BLaER1 (cell line): ENCODE results near the gene PUDP.

ENCODE experiments used
- H3K27ac ChIP-seq: shearing (Covaris generic); formaldehyde crosslinking; 2 replicates; pipeline ENCODE4 v1.8.1; 2022
- H3K27me3 ChIP-seq: shearing (Covaris generic); formaldehyde crosslinking; 2 replicates; pipeline ENCODE4 v1.8.1; 2022
- H3K36me3 ChIP-seq: shearing (Covaris generic); formaldehyde crosslinking; 2 replicates; pipeline ENCODE4 v1.8.1; 2022
- H3K4me1 ChIP-seq: shearing (Covaris generic); formaldehyde crosslinking; 2 replicates; pipeline ENCODE4 v1.8.1; 2022
- H3K4me2 ChIP-seq: shearing (Covaris generic); formaldehyde crosslinking; 2 replicates; pipeline ENCODE4 v1.8.1; 2022
- H3K4me3 ChIP-seq: shearing (Covaris generic); formaldehyde crosslinking; 2 replicates; pipeline ENCODE4 v1.8.1; 2022
- H3K9ac ChIP-seq: shearing (Covaris generic); formaldehyde crosslinking; 2 replicates; pipeline ENCODE4 v1.8.1; 2022
- H3K9me3 ChIP-seq: shearing (Covaris generic); formaldehyde crosslinking; 2 replicates; pipeline ENCODE4 v1.8.1; 2022
- H4K20me1 ChIP-seq: shearing (Covaris generic); formaldehyde crosslinking; 2 replicates; pipeline ENCODE4 v1.8.1; 2022
- Cebpa-rat ChIP-seq: shearing (Covaris generic); IDR thresholded peaks from 2 replicates; pipeline ENCODE4 v1.8.1; 2022

PUDP gene

GRCh38 chrX:7133050-7133440, 14.9 kb downstream of the PUDP start:
- peak overlapping the region; percentile 38; the same call in 1 of the 2 replicates for H3K9ac ChIP-seq
- peak overlapping the region; percentile 9 for H3K4me2 ChIP-seq
- peak overlapping the region; percentile 58 for H3K27ac ChIP-seq
- H3K36me3 ChIP-seq = peaks cover 68% of the 10 kb centered on the region
- H3K27me3 ChIP-seq = no peaks in the 10 kb centered on the region
- H3K4me1 ChIP-seq = peaks cover 20% of the 10 kb centered on the region
- H3K4me3 ChIP-seq = no peak overlapping the region
- H4K20me1 ChIP-seq = peaks cover 46% of the 10 kb centered on the region
- no peak for TF ChIP-seq Cebpa-rat
- H3K9me3 ChIP-seq = peaks cover 57% of the 10 kb centered on the region

- peaks cover 40% of the 10 kb centered on the region for H4K20me1 ChIP-seq
- H3K36me3 ChIP-seq = peaks cover 65% of the 10 kb centered on the region
- TF ChIP-seq Cebpa-rat = no peak
- peaks cover 20% of the 10 kb centered on the region for H3K4me1 ChIP-seq
- H3K4me3 ChIP-seq = no peak overlapping the region
- peaks cover 57% of the 10 kb centered on the region for H3K9me3 ChIP-seq
- 0 out of 2 replicates have a peak overlapping the region, but pooled peaks have one; percentile 38 for H3K9ac ChIP-seq
- no peaks in the 10 kb centered on the region for H3K27me3 ChIP-seq
- H3K27ac ChIP-seq = peak overlapping the region; percentile 58
- H3K4me2 ChIP-seq = peak overlapping the region; percentile 9; the same call in 1 of the 2 replicates
Observed at GRCh38 chrX:7132335-7133049, 15.5 kb downstream of the PUDP start.

GRCh38 chrX:7131621-7132020, 16.3 kb downstream of the PUDP start:
- no peak overlapping the region for H3K4me2 ChIP-seq
- no peak overlapping the region for H3K4me3 ChIP-seq
- H3K36me3 ChIP-seq = peaks cover 69% of the 10 kb centered on the region
- H3K9me3 ChIP-seq = peaks cover 66% of the 10 kb centered on the region
- peaks cover 37% of the 10 kb centered on the region for H4K20me1 ChIP-seq
- no peaks in the 10 kb centered on the region for H3K27me3 ChIP-seq
- TF ChIP-seq Cebpa-rat = no peak
- H3K9ac ChIP-seq = no peak overlapping the region
- peaks cover 20% of the 10 kb centered on the region for H3K4me1 ChIP-seq
- no peak overlapping the region for H3K27ac ChIP-seq

GRCh38 chrX:7127056-7127455, 20.9 kb downstream of the PUDP start:
- H3K4me3 ChIP-seq = no peak overlapping the region
- no peaks in the 10 kb centered on the region for H3K4me1 ChIP-seq
- peaks cover 92% of the 10 kb centered on the region for H3K9me3 ChIP-seq
- no peaks in the 10 kb centered on the region for H3K27me3 ChIP-seq
- H3K9ac ChIP-seq = no peak overlapping the region
- H3K27ac ChIP-seq = no peak overlapping the region
- H4K20me1 ChIP-seq = no peaks in the 10 kb centered on the region
- no peak overlapping the region for H3K4me2 ChIP-seq
- peaks cover 81% of the 10 kb centered on the region for H3K36me3 ChIP-seq
- no peak for TF ChIP-seq Cebpa-rat

GRCh38 chrX:7120878-7121219, 27.1 kb downstream of the PUDP start:
- Histone ChIP-seq H3K27me3 (no peaks in the 10 kb centered on the region), H3K36me3 (peaks cover 63% of the 10 kb centered on the region), H3K9ac (no peak overlapping the region), H3K27ac (peak overlapping the region; percentile 8; the same call in 1 of the 2 replicates), H3K4me3 (no peak overlapping the region), H3K9me3 (peaks cover 72% of the 10 kb centered on the region), H4K20me1 (no peaks in the 10 kb centered on the region), H3K4me2 (peak overlapping the region; percentile 39), H3K4me1 (peaks cover 48% of the 10 kb centered on the region)
- TF ChIP-seq Cebpa-rat = no peak

GRCh38 chrX:7119950-7120877, 27.7 kb downstream of the PUDP start:
- Histone ChIP-seq H3K27ac (peak overlapping the region; percentile 6; the same call in 1 of the 2 replicates), H3K4me2 (peak overlapping the region; percentile 39), H3K36me3 (peaks cover 63% of the 10 kb centered on the region), H3K4me3 (no peak overlapping the region), H3K9me3 (peaks cover 69% of the 10 kb centered on the region), H4K20me1 (no peaks in the 10 kb centered on the region), H3K9ac (no peak overlapping the region), H3K4me1 (peaks cover 54% of the 10 kb centered on the region), H3K27me3 (no peaks in the 10 kb centered on the region)
- no peak for TF ChIP-seq Cebpa-rat

- H4K20me1 ChIP-seq = no peaks in the 10 kb centered on the region
- H3K9me3 ChIP-seq = peaks cover 74% of the 10 kb centered on the region
- H3K4me1 ChIP-seq = peaks cover 75% of the 10 kb centered on the region
Observed at GRCh38 chrX:7117587-7117986, 30.4 kb downstream of the PUDP start.

GRCh38 chrX:7116081-7116480, 31.9 kb downstream of the PUDP start:
- H3K27ac ChIP-seq = peak overlapping the region; percentile 33
- no peak for TF ChIP-seq Cebpa-rat
- no peak overlapping the region for H3K4me3 ChIP-seq
- peaks cover 84% of the 10 kb centered on the region for H3K4me1 ChIP-seq
- no peaks in the 10 kb centered on the region for H3K27me3 ChIP-seq
- H3K9me3 ChIP-seq = peaks cover 60% of the 10 kb centered on the region
- no peak overlapping the region for H3K9ac ChIP-seq
- H3K4me2 ChIP-seq = peak overlapping the region; percentile 2; the same call in 1 of the 2 replicates
- H3K36me3 ChIP-seq = peaks cover 64% of the 10 kb centered on the region
- no peaks in the 10 kb centered on the region for H4K20me1 ChIP-seq

More at GRCh38 chrX:7117587-7117986, 30.4 kb downstream of the PUDP start:
- peak overlapping the region; percentile 23; the same call in 1 of the 2 replicates for H3K4me3 ChIP-seq
- peak overlapping the region; percentile 52; the same call in 1 of the 2 replicates for H3K27ac ChIP-seq
- no peak overlapping the region for H3K9ac ChIP-seq
- peaks cover 76% of the 10 kb centered on the region for H3K36me3 ChIP-seq
- peak overlapping the region; percentile 46; the same call in 1 of the 2 replicates for H3K4me2 ChIP-seq
- H3K27me3 ChIP-seq = no peaks in the 10 kb centered on the region
- TF ChIP-seq Cebpa-rat = no peak

GRCh38 chrX:7115557-7115956, 32.4 kb downstream of the PUDP start:
- H3K4me3 ChIP-seq = no peak overlapping the region
- no peak for TF ChIP-seq Cebpa-rat
- peaks cover 60% of the 10 kb centered on the region for H3K9me3 ChIP-seq
- H3K4me1 ChIP-seq = peaks cover 79% of the 10 kb centered on the region
- peak overlapping the region; percentile 3; the same call in 1 of the 2 replicates for H3K4me2 ChIP-seq
- no peaks in the 10 kb centered on the region for H3K27me3 ChIP-seq
- H3K36me3 ChIP-seq = peaks cover 61% of the 10 kb centered on the region
- H3K27ac ChIP-seq = peak overlapping the region; percentile 33
- no peaks in the 10 kb centered on the region for H4K20me1 ChIP-seq
- H3K9ac ChIP-seq = no peak overlapping the region
